ENCODE measurements around the gene CXCR2.
"Not testable (repeated sequence)": the region's sequence is repeated elsewhere in the genome, so short reads cannot be mapped to it uniquely, and the experiment has no call there.

CXCR2 gene

DNA sequence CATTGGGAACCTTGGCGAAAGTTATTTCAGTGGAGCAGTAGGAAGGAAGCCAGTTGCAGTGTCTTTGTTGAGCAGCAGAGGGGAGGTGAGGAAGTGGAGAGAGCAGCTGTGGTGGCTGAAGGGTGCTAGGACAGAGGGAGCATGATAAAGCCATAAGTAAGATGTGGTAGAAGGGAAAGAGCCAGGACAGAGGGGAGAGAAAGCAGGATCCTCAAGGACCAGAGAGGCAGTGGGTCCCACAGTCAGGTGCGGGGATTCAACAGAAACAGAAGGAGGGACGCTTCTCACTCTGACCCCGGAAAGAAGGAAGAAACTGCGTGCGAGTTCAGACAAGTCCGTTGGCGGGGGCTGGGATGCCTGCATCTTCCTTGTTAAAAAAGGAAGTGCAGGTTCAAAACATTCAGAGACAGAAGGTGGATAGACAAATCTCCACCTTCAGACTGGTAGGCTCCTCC, at the start of gene CXCR2:
Gene CXCR2 (plus strand): TSS at position 403 of the 455 bp plus-strand sequence. CDS start 8,774 bp downstream, outside the sequence.
- DNase-seq (ENCODE audit: low read depth): no peak

DNA sequence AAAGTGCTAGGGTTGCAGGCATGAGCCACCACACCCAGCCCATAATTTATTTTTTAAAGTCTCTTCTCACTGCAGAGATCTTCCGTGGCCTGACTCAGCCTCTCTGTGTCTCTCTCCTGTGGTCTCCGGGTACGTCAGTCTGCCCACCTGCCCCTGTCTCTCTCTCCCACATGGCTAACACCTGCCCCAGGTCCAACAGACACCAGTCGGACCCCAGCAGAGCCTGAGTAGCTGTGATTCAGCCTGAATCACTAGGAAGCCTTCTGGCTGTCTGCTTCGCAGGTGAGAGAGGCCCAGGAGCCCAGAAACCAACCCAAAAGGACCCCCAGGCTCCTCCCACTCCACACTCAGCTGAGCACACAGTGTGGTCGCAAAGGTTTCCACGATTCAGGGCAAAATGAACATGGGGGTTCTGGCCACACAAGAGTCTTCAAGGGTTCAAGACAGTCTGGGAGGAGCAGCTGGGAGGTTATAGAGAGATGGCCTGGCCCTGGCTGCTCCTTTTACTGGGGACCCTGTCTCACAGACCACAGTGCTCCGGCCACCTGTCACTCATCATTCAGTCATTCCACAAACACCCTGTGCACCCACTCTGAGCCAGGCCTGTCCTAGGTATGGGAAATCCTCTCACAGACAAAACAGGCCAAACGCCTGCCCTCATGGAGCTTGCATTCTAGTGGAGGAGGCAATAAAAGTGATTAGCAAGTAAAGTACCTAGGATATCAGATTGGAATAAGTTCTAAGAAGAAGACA, 48.2 kb upstream of the CXCR2 start:
- DNase-seq (ENCODE audit: low read depth): no peak

- no peak for DNase-seq (ENCODE audit: low read depth)
Measured at GRCh38 chr2:218079943-218080913, 45.6 kb upstream of the CXCR2 start.

DNA sequence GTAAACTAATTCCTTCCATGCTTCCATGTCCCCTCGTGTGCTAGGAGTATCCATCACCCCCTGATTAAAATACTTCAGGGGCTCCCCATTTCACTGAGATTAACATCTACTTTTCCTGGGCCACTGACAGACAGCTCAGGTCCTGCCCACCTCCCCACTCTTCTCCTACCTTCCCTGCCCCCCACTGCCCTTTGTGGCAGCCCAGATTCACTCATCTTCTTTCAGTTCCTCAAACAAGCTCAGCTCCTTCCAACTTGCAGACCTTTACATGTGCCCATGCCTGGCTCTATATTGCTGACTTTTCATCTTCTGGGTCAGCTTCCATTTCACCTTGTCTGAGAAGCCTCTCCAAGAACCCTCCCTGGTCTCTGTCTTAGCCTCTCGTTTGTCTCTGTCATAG, 44.8 kb upstream of the CXCR2 start:
- DNase-seq (ENCODE audit: low read depth): no peak

DNA sequence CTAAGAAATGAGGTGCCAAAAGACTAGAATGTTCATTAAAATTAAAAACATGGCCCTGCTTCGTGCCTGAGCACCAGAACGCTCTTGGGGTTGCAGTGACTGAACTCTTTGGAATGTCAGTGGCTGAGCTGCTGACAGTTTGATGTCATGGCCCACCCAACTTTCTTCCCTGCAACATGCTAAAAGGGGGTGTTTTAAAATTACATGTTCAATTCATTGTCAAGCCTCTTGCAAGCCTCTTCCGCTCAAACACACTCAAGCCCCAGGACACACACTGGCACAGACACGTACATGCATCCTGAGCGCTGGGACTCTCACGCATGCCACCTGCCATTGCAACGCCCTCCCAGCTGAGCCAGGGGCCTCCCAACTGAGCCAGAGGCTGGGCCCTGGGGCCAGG, 44.1 kb upstream of the CXCR2 start:
- peak; percentile 82 for DNase-seq (ENCODE audit: low read depth)

- no peak for DNase-seq (ENCODE audit: low read depth)
Measured at GRCh38 chr2:218082586-218083351, 43.1 kb upstream of the CXCR2 start.

GRCh38 chr2:218083352-218083676, 42.5 kb upstream of the CXCR2 start:
- no peak for DNase-seq (ENCODE audit: low read depth)

DNA sequence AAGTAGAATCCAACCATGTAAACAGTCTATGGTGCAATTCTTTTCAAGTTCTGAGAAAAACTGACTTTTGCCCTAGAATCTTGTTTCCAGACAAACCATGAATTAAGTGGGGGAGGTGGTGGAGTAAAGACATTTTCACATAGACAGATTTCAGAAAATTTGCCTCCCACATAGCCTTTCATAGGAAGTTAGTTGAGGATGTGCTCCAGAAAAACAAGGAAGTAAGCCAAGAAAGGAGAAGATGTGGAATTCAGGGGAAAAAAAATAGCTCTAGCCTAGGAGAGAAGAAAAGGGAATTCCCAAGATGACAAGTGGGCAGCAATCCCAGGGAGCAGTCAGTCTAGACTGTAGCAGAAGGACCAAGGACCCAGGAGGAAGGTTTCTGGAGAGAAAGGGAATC, 39.4 kb upstream of the CXCR2 start:
- DNase-seq (ENCODE audit: low read depth): no peak

DNA sequence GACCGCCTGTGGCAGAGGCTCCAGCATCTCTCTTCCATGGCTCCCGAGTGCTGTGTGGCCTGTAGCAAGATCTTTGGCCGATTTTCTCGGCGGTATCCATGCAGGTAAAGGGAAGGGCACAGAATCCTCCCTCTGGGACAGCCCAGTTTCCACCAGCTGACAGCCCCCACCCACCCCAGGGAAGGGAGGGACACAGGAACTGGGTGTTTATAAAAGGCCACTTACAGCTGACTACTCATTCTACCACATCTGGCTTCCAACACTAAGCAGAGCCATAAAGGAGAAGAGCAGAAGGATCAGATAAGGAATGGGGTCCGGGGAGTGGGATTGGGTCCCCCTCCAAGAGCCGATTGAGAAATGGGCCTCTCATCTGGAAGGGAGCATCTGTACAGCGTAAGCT, 36.6 kb upstream of the CXCR2 start:
- no peak for DNase-seq (ENCODE audit: low read depth)

DNA sequence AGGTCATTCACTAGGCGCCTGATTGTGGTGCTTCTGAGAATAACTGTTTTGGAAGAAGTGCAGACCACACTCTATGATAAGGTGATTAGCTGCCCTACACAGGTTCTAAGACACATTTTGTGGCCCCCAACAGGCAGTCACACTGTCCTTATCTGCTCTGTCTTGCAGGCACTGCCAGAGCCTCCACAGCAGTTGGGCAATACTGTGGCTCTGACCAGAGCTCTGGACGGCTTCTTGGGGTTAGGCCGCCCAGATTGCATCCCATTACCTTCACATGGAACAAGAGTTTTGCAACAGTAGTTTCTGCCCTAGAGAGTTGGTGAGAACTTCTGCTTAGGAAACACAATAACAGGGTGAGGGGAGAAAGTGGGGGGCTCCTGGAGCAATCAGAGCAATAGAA, 34.1 kb upstream of the CXCR2 start:
- DNase-seq (ENCODE audit: low read depth): no peak

- no peak for DNase-seq (ENCODE audit: low read depth)
Measured at GRCh38 chr2:218093879-218094278, 31.9 kb upstream of the CXCR2 start.

GRCh38 chr2:218095853-218096252, 30.0 kb upstream of the CXCR2 start:
- no peak for DNase-seq (ENCODE audit: low read depth)

DNA sequence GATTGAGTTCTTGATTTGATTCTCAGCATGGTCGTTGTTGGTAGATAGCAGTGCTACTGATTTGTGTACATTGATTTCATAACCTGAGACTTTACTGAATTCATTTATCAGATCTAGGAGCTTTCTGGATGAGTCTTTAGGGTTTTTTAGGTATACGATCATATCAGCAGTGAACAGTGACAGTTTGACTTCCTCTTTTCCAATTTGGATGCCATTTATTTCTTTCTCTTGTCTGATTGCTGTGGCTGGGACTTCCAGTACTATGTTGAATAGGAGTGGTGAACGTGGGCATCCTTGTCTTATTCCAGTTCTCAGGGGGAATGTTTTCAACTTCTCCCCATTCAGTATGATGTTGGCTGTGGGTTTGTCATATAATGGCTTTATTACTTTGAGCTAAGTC, 27.9 kb upstream of the CXCR2 start:
- no peak for DNase-seq (ENCODE audit: low read depth)

DNA sequence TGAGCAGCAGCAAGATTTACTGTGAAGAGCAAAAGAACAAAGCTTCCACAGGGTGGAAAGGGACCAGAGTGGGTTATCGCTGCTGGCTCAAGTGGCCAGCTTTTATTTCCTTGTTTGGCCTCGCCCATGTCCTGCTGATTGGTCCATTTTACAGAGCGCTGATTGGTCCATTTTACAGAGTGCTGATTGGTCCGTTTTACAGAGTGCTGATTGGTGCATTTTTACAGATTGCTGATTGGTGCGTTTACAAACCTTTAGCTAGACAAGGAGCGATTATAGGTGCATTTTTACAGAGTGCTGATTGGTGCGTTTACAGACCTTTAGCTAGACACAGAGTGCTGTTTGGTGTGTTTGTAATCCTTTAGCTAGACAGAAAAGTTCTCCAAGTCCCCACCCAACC, 17.0 kb upstream of the CXCR2 start:
- not testable (repeated sequence) for DNase-seq (ENCODE audit: low read depth)

DNA sequence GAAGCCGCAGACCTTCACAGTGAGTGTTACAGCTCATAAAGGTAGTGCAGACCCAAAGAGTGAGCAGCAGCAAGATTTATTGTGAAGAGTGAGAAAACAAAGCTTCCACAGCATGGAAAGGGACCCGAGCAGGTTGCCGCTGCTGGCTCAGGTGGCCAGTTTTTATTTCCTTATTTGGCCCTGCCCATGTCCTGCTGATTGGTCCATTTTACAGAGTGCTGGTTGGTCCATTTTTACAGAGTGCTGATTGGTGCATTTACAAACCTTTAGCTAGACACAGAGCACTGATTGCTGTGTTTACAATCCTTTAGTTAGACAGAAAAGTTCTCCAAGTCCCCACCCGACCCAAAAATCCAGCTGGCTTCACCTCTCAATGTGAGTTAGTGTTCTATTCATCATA, 4.0 kb upstream of the CXCR2 start:
- not testable (repeated sequence) for DNase-seq (ENCODE audit: low read depth)

DNA sequence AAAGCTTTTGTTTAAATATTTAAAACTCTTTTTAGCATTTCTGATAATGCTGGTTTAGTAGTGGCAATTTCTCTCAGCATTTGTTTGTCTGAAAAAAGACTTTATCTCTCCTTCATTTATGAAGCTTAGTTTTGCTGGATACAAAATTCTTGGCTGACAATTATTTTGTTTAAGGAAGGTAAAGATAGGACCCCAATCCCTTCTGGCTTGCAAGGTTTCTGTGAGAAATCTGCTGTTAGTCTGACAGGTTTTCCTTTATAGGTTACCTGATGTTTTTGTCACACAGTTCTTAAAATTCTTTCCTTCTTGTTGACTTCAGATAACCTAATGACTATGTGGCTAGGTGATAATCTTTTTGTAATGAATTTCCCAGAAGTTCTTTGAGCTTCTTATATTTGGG, 3.5 kb upstream of the CXCR2 start:
- not testable (repeated sequence) for DNase-seq (ENCODE audit: low read depth)

GRCh38 chr2:218123986-218124385, 1.8 kb upstream of the CXCR2 start:
- no peak for DNase-seq (ENCODE audit: low read depth)

GRCh38 chr2:218125095-218125494, 733 bp upstream of the CXCR2 start:
- no peak for DNase-seq (ENCODE audit: low read depth)

DNA sequence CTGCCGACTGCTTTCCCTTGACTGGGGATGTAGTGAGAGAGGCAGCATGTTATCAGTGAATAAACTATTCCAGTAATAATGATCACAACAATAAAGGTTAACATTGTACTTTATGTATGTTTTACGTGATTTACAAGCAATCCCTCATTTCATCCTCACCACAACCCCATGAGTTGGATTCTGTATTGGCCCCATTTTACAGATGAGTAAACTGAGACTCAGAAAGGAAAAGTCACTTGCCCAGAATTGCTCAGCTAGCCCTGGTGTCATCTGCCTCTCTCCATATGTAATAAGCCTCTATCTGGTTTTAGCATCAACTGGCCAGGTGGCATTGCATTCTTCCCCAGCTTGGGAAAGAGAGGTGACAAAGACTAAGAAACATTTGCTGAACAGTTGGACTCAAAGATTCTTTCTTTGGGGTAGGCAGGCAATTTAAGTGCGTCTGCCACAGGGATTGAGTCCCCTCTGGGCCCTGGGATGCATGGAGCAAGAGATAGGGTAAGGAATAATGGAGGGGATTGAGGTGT, 2.2 kb downstream of the CXCR2 start:
- DNase-seq (ENCODE audit: low read depth): no peak

DNA sequence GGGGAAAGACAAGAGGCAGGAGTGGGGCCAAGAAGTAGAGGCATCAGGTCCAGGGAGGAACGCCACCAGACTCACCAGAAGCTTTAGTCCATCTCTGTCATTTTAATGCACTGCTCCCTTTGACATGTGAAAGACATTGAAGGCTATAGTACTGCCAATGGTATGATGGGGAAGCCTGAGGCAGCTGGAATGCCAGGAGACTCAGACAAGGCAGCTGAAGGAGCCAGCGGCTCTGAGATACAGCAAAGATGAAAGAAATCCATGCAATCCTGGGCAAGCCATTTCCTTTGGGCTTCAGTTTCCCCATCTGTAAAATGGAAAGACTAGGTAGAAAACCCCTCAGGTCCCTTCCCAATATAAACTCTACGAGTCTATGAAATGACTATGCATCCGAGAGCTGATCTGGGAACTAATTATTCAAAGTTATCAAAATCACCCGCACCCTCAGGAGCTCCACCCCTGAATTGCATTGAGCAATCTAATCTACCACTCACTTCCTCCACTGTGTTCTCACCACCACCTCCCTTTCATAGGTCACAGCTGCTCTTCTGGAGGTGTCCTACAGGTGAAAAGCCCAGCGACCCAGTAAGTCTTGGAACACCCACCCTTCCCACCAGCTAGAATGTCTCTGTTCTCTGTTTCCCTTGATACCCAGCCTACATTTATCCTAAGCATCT, 3.1 kb downstream of the CXCR2 start:
- DNase-seq (ENCODE audit: low read depth): no peak

GRCh38 chr2:218129458-218130135, 3.8 kb downstream of the CXCR2 start:
- DNase-seq (ENCODE audit: low read depth): peak; percentile 10
